VCaP (cell line): Measurements from ENCODE around the gene NUDT1.

Experiments
- H3K27ac ChIP-seq: fragments of 450-650 bp; 2 replicates; pipeline ENCODE4 v1.5.1; 2017
- TF ChIP-seq, protein P1 (sequence below): fragments of 450-650 bp; conservative IDR thresholded peaks from 2 replicates; pipeline ENCODE4 v1.5.1; 2017; ENCODE audit warnings: mild to moderate bottlenecking, moderate library complexity

The NUDT1 gene

DNA sequence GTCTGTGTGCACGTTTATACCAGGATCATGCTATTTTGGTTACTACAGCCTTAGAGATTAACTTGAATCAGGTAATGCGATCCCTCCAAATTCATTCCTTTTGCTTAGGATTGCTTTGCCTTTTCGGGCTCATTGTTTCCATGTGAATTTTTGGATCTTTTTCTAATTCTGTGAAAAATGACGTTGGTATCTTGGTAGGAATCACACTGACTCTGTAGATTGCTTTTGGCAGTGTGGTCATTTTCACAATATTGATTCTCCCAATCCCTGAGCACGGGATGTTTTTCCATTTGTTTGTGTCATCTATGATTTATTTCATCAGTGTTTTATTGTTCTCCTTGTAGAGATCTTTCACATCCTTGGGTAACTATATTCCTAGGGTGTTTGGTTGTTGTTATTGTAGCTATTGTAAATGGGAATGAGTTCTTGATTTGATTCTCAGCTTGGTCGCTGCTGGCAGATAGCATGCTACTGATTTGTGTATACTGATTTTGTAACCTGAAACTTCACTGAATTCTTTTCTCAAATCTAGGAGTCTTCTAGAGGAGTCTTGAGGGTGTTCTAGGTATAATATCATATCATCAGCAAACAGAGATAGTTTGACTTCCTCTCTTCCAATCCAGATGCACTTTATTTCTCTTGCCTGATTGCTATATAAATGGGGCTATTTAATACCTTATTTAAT lies 54.1 kb downstream of the NUDT1 start:
- H3K27ac ChIP-seq, result no peak overlapping the region
- TF ChIP-seq, protein P1, sequence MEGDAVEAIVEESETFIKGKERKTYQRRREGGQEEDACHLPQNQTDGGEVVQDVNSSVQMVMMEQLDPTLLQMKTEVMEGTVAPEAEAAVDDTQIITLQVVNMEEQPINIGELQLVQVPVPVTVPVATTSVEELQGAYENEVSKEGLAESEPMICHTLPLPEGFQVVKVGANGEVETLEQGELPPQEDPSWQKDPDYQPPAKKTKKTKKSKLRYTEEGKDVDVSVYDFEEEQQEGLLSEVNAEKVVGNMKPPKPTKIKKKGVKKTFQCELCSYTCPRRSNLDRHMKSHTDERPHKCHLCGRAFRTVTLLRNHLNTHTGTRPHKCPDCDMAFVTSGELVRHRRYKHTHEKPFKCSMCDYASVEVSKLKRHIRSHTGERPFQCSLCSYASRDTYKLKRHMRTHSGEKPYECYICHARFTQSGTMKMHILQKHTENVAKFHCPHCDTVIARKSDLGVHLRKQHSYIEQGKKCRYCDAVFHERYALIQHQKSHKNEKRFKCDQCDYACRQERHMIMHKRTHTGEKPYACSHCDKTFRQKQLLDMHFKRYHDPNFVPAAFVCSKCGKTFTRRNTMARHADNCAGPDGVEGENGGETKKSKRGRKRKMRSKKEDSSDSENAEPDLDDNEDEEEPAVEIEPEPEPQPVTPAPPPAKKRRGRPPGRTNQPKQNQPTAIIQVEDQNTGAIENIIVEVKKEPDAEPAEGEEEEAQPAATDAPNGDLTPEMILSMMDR, result no peak

DNA sequence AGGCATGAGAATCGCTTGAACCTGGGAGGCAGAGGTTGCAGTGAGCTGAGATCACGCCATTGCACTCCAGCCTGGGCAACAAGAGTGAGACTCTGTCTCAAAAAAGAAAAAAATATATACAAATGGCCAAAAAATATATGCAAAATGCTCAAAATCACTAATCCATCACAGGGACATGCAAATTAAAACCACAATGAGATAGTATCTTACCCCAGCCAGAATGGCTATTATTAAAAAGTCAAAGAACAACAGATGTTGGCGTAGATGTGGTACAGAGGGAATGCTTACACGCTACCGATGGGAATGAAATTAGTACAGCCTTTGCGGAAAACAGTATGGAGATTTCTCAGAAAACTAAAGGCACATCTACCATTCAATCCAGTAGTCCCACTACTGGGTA lies 54.8 kb downstream of the NUDT1 start:
- H3K27ac ChIP-seq, result no peak overlapping the region
- TF ChIP-seq, protein P1, result no peak

DNA sequence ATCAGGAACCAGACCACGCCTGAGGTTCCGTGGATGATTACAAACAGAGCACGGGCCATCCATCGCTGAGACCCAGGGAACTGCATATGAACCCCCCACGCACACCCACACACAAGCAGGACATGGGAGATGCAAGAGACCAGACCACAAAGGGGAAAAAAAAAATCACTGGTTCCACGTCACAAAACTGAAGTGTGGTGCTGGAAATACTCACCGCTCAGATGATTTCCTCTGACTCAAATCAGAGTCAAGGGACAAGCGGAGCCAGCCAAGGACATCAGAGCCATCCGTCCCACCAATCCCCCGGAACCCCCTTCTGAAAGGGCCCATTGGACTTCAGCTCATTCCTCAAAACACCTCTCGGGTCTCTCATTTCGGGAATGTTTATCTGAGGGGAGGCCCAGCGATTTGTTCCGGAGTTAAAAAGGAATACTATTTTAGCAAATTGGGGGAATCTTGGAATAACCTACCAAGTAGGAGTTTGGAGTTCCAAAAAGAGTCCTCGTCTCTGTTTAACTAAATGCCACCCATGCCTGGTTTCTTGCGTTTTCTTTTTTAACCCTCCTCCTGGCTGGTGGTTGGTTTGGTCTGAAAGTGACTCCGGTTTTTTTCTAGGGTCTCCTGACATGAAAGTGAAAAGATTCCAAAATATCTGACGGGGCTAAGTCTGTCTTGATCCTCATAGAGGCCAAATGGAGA lies 57.3 kb downstream of the NUDT1 start:
- H3K27ac ChIP-seq, result no peak overlapping the region
- TF ChIP-seq, protein P1, result no peak

DNA sequence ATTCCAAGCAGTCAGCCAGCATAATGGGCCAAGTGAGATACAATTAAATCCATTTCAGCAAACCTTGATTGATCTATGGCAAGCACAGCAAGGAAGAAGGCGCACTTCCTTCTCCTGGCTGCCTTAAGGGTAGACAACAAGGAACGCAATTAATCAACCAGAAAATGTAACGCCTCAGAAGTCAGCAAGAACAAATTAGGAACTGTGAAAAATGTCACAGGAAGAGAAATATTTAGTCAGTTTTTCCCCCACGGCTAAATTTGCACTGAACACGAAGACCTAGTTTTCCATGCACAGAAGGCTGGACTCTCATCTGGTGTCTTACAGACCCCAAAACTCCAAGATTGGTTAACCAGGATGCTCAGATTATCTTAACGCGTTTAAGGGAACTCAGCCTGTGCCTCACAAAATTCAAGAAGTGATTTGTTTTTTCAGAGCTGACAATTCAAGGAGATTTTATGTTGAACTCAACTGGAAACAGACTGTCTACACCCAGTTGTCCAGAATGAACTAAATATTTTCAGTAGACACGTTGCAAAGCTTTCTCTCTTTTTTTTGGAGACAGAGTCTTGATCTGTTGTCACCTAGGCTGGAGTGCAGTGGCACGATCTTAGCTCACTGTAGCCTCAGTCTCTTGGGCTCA lies 58.0 kb downstream of the NUDT1 start:
- H3K27ac ChIP-seq, result no peak overlapping the region
- TF ChIP-seq, protein P1, result no peak
